Panc1 (cell line): ENCODE results near the gene RBM19. TPM values are rescaled to one million over a fixed set of nuclear protein-coding genes. Genes with fewer than 3 reads are reported as not detected.

Experiments
- ATAC-seq: fragments of 200-7000 bp; cut with Tn5 transposase; 2 replicates; pipeline ENCODE4 v1.9.1; 2020; ENCODE audit warnings: mild to moderate bottlenecking, moderate library complexity
- BruUV-seq: library from RNA; stranded (reverse); fragments of 400-500 nt; replicated peaks from 2 replicates; lab custom pipeline; 2021; lab: Mats Ljungman, UMichigan
- CTCF ChIA-PET: fragments of 300-600 bp; sonication (Branson Sonifier 250); formaldehyde crosslinking; loops from one replicate; lab custom pipeline; 2022; ENCODE audit warnings: antibody characterized with exemption; lab: Charles Lee
- POLR2A ChIA-PET: fragments of 300-600 bp; sonication (Branson Sonifier 250); formaldehyde crosslinking; loops from one replicate; lab custom pipeline; 2022; ENCODE audit warnings: antibody characterized with exemption; lab: Charles Lee
- DNase-seq: peaks from one replicate; pipeline ENCODE4 v3.0.0-alpha.2; 2010; ENCODE audit warnings: low read depth, low spot score
- H3K27ac ChIP-seq: 2 replicates; pipeline ENCODE4 v1.5.1; 2011; ENCODE audit warnings: mild to moderate bottlenecking, low read length, inconsistent platforms
- H3K27me3 ChIP-seq: fragments of 200-500 bp; sonication (Bioruptor generic); 2 replicates; pipeline ENCODE4 v1.6.0; 2014; ENCODE audit warnings: low read length, inconsistent platforms; ENCODE audit not compliant: control insufficient read depth, insufficient read depth
- H3K36me3 ChIP-seq: fragments of 200-500 bp; sonication (Bioruptor generic); 2 replicates; pipeline ENCODE4 v1.5.1; 2014; ENCODE audit warnings: inconsistent platforms, mild to moderate bottlenecking, low read length, moderate library complexity; ENCODE audit not compliant: control insufficient read depth, insufficient read depth
- H3K4me1 ChIP-seq: 2 replicates; pipeline ENCODE4 v1.5.1; 2011; ENCODE audit warnings: inconsistent platforms, mild to moderate bottlenecking, low read length, moderate library complexity; ENCODE audit not compliant: control insufficient read depth, insufficient read depth
- H3K4me3 ChIP-seq, 2 experiments: 2 replicates each; pipeline ENCODE4 v1.5.1; 2011 to 2012; ENCODE audit warnings: low read depth in 2 of 2, low read length in 2 of 2, mild to moderate bottlenecking in 2 of 2, inconsistent platforms in 1 of 2, moderate library complexity in 1 of 2
- H3K9me3 ChIP-seq: fragments of 200-500 bp; sonication (Bioruptor generic); 2 replicates; pipeline ENCODE4 v1.5.1; 2014; ENCODE audit warnings: low read depth, mild to moderate bottlenecking, inconsistent platforms, low read length, moderate library complexity; ENCODE audit not compliant: control insufficient read depth, insufficient read depth
- CTCF ChIP-seq: fragments of 450-650 bp; IDR thresholded peaks from 2 replicates; pipeline ENCODE4 v1.5.1; 2017; ENCODE audit warnings: mild to moderate bottlenecking
- POLR2AphosphoS5 ChIP-seq: IDR thresholded peaks from 2 replicates; pipeline ENCODE4 v1.6.1; 2012; ENCODE audit warnings: mild to moderate bottlenecking, low read depth, low read length, moderate library complexity
- REST ChIP-seq, 2 experiments: IDR thresholded peaks; 2 replicates each; pipeline ENCODE4 v1.6.1; 2011 to 2012; ENCODE audit warnings: low read depth in 2 of 2, control low read depth in 1 of 2, low read length in 1 of 2, mild to moderate bottlenecking in 1 of 2, moderate library complexity in 1 of 2; ENCODE audit not compliant: insufficient read depth in 1 of 2
- SIN3A ChIP-seq: IDR thresholded peaks from 2 replicates; pipeline ENCODE4 v1.6.1; 2012; ENCODE audit warnings: low read depth, mild to moderate bottlenecking, low read length, moderate library complexity, borderline replicate concordance; ENCODE audit not compliant: insufficient read depth
- TCF7L2 ChIP-seq: IDR thresholded peaks from 2 replicates; pipeline ENCODE4 v1.6.1; 2011; ENCODE audit warnings: mild to moderate bottlenecking, low read depth, low read length, inconsistent platforms
- in situ Hi-C: cut with HindIII; loops from 2 replicates; pipeline ENCODE4 v1.10.0; 2016; ENCODE audit warnings: low sequenced_read_pairs, low pct_unique_long_range_greater_than_20kb
- intact Hi-C: fragments of 100-400 bp; cut with micrococcal nuclease; formaldehyde crosslinking; loops from one replicate; pipeline ENCODE4 v1.10.0; 2022; ENCODE audit not compliant: unreplicated experiment
- total RNA-seq: library from RNA; stranded (reverse); gene quantifications from one replicate; pipeline ENCODE4 v1.2.1, GENCODE V29; 2021; ENCODE audit not compliant: unreplicated experiment

The RBM19 gene
- total RNA-seq, 1 experiment from 2014 or later, result 44.8 TPM

GRCh38 chr12:113896194-113896593 is 69.9 kb downstream of the RBM19 start:
- no peak for TF ChIP-seq TCF7L2
- TF ChIP-seq POLR2AphosphoS5, result no peak
- no peak for TF ChIP-seq CTCF
- TF ChIP-seq REST (IDR thresholded peaks at IDR 0.05; ENCODE audit: insufficient read depth in 1 of 2, low read depth in 2 of 2, low read length in 1 of 2), result no peak
- TF ChIP-seq SIN3A, result no peak
- H3K9me3 ChIP-seq, result no peaks in the 10 kb centered on the region
- in situ Hi-C loops (no loop called here), intact Hi-C loops (no loop called here)
- no peaks in the 10 kb centered on the region for H3K4me1 ChIP-seq
- H3K27ac ChIP-seq, result no peak overlapping the region
- no peaks in the 10 kb centered on the region for H3K27me3 ChIP-seq
- BruUV-seq, result no TSS peak
- ChIA-PET CTCF (no interaction called here), POLR2A (no interaction called here)
- ATAC-seq (no peak), DNase-seq (no peak)
- H3K4me3 ChIP-seq, result no peak overlapping the region
- H3K36me3 ChIP-seq, result no peaks in the 10 kb centered on the region; the same call in 1 of the 2 replicates

GRCh38 chr12:113895176-113895575 is 70.9 kb downstream of the RBM19 start:
- TF ChIP-seq SIN3A (no peak), TCF7L2 (no peak), REST (IDR thresholded peaks at IDR 0.05; ENCODE audit: insufficient read depth in 1 of 2, low read depth in 2 of 2, low read length in 1 of 2) (no peak), POLR2AphosphoS5 (no peak), CTCF (no peak)
- ChIA-PET POLR2A (no interaction called here), CTCF (no interaction called here)
- no TSS peak for BruUV-seq
- in situ Hi-C loops (no loop called here), intact Hi-C loops (no loop called here)
- Histone ChIP-seq H3K4me1 (no peaks in the 10 kb centered on the region), H3K36me3 (no peaks in the 10 kb centered on the region; the same call in 1 of the 2 replicates), H3K27ac (no peak overlapping the region), H3K27me3 (no peaks in the 10 kb centered on the region), H3K9me3 (no peaks in the 10 kb centered on the region), H3K4me3 (no peak overlapping the region)
- ATAC-seq, result no peak
- DNase-seq, result no peak
